K562 (cell line): ENCODE results near the gene TREM1. TPM values are rescaled to one million over a fixed set of nuclear protein-coding genes. Genes with fewer than 3 reads are reported as not detected.

ENCODE experiments used
- ARNT ChIP-seq, 2 experiments: fragments of 450-650 bp; IDR thresholded peaks; 2 replicates each; pipeline ENCODE4 v1.6.1; 2016; ENCODE audit warnings: mild to moderate bottlenecking in 1 of 2
- ATF7 ChIP-seq: fragments of 450-650 bp; IDR thresholded peaks from 2 replicates; pipeline ENCODE4 v1.7.1; 2014; ENCODE audit warnings: mild to moderate bottlenecking, moderate library complexity
- CBX5 ChIP-seq: IDR thresholded peaks from 2 replicates; pipeline ENCODE4 v1.6.1; 2014; ENCODE audit warnings: low read depth, borderline replicate concordance
- CCNT2 ChIP-seq: IDR thresholded peaks from 2 replicates; pipeline ENCODE4 v1.6.1; 2011; ENCODE audit warnings: borderline replicate concordance, low read depth, mild to moderate bottlenecking, moderate library complexity, mixed read lengths, low read length; ENCODE audit not compliant: insufficient read length; ENCODE audit errors: extremely low read depth
- CEBPB ChIP-seq: fragments of 450-650 bp; IDR thresholded peaks from 2 replicates; pipeline ENCODE4 v1.6.1; 2016; ENCODE audit warnings: missing genetic modification characterization, missing compliant biosample characterization
- NFXL1 ChIP-seq: fragments of 450-650 bp; formaldehyde crosslinking; IDR thresholded peaks from 2 replicates; pipeline ENCODE4 v1.4.0; 2021; ENCODE audit warnings: mild to moderate bottlenecking
- NR2C1 ChIP-seq, 2 experiments: fragments of 450-650 bp; IDR thresholded peaks; 2 replicates each; pipeline ENCODE4 v1.6.1; 2017; ENCODE audit warnings: mild to moderate bottlenecking in 2 of 2, antibody characterized with exemption in 1 of 2, inconsistent platforms in 1 of 2, missing compliant biosample characterization in 1 of 2, missing genetic modification characterization in 1 of 2
- SMAD2 ChIP-seq: fragments of 150-350 bp; IDR thresholded peaks from 2 replicates; pipeline ENCODE4 v1.6.1; 2014; ENCODE audit warnings: low read depth, mild to moderate bottlenecking, low read length
- TAF1 ChIP-seq: IDR thresholded peaks from 2 replicates; pipeline ENCODE4 v1.6.1; 2011; ENCODE audit warnings: mild to moderate bottlenecking, low read length, moderate library complexity; ENCODE audit not compliant: insufficient read depth, control insufficient read depth, severe bottlenecking; ENCODE audit errors: extremely low read depth
- XRCC4 ChIP-seq: IDR thresholded peaks from one replicate; pipeline ENCODE4 v1.6.1; 2011; ENCODE audit not compliant: insufficient read depth, insufficient read length; ENCODE audit errors: extremely low read depth
- YY1 ChIP-seq, 3 experiments: IDR thresholded peaks; 2 replicates each; pipeline ENCODE4 v1.6.1; 2011; ENCODE audit warnings: low read length in 2 of 3, mild to moderate bottlenecking in 2 of 3, moderate library complexity in 2 of 3, borderline replicate concordance in 1 of 3, control low read depth in 1 of 3, low read depth in 1 of 3; ENCODE audit not compliant: insufficient read depth in 3 of 3, insufficient replicate concordance in 2 of 3, control insufficient read depth in 1 of 3, insufficient read length in 1 of 3; ENCODE audit errors: extremely low read depth in 1 of 3
- ZBED1 ChIP-seq: IDR thresholded peaks from 2 replicates; pipeline ENCODE4 v1.6.1; 2014
- ZNF146 ChIP-seq: IDR thresholded peaks from one replicate; pipeline ENCODE4 v1.6.1; 2018; ENCODE audit warnings: missing compliant biosample characterization; ENCODE audit not compliant: unreplicated experiment
- ZNF407 ChIP-seq: fragments of 450-650 bp; IDR thresholded peaks from 2 replicates; pipeline ENCODE4 v1.6.1; 2016; ENCODE audit warnings: low read depth
- polyA plus RNA-seq, 8 experiments: library from polyadenylated mRNA; depleted of rRNA in 4 of 8; stranded (reverse) in 5 of 8; unstranded in 3 of 8; fragments of >200 nt; fragmentation: Nextera tagmentation in 2 of 8; fragmentation: Illumina TruSeq in 1 of 8; extraction: Ambion mirVana in 2 of 8; extraction: Trizol in 1 of 8; gene quantifications; 2 replicates each; pipeline versions ENCODE4 v1.2.1 to v1.2.3, GENCODE V29; 2011 to 2014; ENCODE audit warnings: inconsistent platforms in 1 of 8, missing spikeins in 1 of 8
- total RNA-seq, 7 experiments: library from RNA; depleted of rRNA in 6 of 7; stranded (reverse); fragments of >200 nt in 6 of 7; fragmentation: Illumina TruSeq in 2 of 7; extraction: Trizol in 2 of 7; gene quantifications; 2 replicates each; pipeline versions ENCODE4 v1.2.1 to v1.2.3, GENCODE V29; 2011 to 2021; ENCODE audit warnings: low replicate concordance in 1 of 7
- TF ChIP-seq, protein P1 (sequence below): IDR thresholded peaks from 2 replicates; pipeline ENCODE4 v1.6.1; 2011; ENCODE audit warnings: borderline replicate concordance, low read depth, mild to moderate bottlenecking, moderate library complexity, low read length; ENCODE audit not compliant: insufficient read depth, poor library complexity, severe bottlenecking

Gene TREM1
- total and polyA plus RNA-seq, 9 of the 15 experiments (the other 6 are each of a cell fraction or from before 2014, with no cell fraction given) = not detected

DNA sequence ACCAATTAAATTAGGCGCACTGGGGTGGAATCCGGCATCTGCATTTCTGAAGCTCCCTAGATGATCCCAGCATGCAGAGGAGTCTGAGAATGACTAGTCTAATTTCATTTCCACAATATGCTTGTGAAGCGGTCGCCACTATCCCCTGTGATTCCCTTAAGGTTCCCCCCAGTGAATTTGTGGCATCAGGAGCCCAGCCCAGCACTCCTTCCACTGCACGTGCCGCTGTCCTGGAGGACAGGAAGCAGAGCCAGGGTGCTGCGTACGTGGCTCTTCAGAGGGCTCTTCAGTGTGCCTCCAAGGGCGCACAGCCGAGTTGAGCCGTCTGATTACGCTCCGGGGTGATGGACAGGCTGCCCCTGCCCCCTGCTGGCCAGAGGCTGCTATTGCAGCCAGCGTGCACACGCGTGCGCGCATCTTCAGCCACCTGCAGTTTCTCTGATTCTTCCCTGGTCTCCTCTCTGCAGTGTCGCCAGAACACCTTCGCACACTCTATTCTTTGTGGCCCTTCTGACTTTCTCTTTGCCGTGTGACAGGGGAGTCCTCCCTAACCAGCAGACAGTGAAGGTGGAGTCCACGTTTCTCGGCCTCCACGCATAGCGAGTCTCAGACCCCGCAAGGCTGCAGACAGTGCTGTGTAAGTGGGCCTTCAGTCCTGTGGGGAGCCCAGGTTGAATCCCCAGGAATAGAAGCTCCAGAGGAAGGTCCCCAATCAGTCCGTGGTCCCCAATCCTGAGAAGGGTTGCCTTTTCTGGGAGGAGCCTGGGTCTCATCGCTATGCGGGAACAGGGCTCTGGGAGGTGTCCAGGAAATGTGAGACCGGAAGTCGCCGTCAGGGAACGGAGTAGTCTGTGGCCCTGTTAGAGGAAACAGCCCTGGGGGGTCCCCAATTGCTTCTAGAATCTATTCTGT is 32.4 kb upstream of the TREM1 start (continued):
- TF ChIP-seq, protein P1, sequence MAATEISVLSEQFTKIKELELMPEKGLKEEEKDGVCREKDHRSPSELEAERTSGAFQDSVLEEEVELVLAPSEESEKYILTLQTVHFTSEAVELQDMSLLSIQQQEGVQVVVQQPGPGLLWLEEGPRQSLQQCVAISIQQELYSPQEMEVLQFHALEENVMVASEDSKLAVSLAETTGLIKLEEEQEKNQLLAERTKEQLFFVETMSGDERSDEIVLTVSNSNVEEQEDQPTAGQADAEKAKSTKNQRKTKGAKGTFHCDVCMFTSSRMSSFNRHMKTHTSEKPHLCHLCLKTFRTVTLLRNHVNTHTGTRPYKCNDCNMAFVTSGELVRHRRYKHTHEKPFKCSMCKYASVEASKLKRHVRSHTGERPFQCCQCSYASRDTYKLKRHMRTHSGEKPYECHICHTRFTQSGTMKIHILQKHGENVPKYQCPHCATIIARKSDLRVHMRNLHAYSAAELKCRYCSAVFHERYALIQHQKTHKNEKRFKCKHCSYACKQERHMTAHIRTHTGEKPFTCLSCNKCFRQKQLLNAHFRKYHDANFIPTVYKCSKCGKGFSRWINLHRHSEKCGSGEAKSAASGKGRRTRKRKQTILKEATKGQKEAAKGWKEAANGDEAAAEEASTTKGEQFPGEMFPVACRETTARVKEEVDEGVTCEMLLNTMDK = no peak
- TF ChIP-seq ARNT (IDR thresholded peaks at IDR 0.05) (no peak), SMAD2 (no peak), XRCC4 (no peak), CEBPB (tag) (no peak), NR2C1 (IDR thresholded peaks at IDR 0.05) (no peak), NR2C1 (tag; IDR thresholded peaks at IDR 0.05) (no peak), TAF1 (no peak), NFXL1 (CRISPR knock-in tag) (no peak), ZBED1 (no peak), YY1 (IDR thresholded peaks at IDR 0.05; ENCODE audit: borderline replicate concordance in 1 of 3, control insufficient read depth in 1 of 3, extremely low read depth in 1 of 3, insufficient read depth in 3 of 3, insufficient read length in 1 of 3, insufficient replicate concordance in 2 of 3, low read depth in 1 of 3, low read length in 2 of 3) (peak in 1 of 3 experiments; percentile 30), CBX5 (no peak), ZNF146 (CRISPR knock-in tag) (no peak), ZNF407 (no peak), ATF7 (peak; percentile 68), CCNT2 (no peak)
